ENCODE measurements around the gene HIP1R.

HIP1R gene

DNA sequence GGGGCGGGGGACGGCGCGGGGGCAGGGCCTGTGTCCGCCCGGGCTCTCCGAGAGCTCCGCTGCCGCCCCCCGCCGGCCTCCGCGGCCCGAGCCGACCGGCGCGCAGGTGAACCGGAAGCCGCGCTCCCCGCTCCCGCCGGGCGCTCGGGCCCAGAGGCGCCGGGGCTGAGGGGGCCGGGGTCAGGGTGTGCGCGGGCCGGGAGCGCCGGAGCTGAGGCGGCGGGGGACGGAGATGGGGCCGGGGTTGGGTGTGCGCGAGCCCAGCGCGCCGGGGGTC is 431 bp downstream of the HIP1R start:
- DNase-seq = no peak

DNA sequence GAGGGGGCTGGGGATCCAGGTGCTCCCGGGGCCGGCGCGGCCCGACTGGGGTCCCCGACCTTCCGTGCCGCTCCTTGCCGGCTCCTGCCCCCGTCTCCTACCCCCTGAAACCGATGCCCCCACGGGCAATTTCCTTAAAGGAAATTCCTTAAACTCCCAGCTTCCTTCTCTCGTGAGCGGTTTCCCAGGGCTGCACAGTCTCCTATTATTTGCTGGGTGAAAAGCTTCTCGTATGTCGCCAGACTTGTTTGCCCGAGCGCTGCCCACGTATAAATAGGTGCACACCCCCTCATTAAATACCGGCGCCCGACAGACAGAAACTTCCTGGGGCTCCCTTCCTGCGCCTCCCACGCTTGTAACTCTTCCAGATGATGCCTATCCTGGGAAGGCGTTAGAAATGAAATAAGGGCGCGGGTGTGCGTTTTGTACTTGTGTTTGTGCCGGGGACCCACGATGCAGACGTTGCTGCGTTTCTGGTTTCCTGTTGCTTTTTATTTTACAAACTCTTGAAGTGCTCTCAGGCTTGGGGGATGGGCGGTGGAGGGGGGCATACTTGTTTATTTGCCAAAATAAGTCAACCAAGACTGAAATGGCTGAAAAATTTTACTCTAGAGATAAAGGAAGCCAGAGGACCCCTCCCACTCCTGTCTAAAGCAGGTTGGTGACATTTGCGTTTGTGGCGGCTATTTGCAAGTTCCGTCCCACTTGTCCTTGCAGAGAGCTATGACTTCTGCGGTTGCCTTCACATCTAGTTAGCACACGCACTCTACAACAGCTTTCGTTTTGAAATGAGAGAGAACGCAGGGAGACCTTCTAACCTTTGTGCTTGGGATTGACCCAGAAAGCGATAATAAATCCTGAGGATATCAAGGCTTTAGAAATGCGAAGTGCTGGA is 1.0 kb downstream of the HIP1R start:
- DNase-seq = peak; percentile 13 to 41

DNA sequence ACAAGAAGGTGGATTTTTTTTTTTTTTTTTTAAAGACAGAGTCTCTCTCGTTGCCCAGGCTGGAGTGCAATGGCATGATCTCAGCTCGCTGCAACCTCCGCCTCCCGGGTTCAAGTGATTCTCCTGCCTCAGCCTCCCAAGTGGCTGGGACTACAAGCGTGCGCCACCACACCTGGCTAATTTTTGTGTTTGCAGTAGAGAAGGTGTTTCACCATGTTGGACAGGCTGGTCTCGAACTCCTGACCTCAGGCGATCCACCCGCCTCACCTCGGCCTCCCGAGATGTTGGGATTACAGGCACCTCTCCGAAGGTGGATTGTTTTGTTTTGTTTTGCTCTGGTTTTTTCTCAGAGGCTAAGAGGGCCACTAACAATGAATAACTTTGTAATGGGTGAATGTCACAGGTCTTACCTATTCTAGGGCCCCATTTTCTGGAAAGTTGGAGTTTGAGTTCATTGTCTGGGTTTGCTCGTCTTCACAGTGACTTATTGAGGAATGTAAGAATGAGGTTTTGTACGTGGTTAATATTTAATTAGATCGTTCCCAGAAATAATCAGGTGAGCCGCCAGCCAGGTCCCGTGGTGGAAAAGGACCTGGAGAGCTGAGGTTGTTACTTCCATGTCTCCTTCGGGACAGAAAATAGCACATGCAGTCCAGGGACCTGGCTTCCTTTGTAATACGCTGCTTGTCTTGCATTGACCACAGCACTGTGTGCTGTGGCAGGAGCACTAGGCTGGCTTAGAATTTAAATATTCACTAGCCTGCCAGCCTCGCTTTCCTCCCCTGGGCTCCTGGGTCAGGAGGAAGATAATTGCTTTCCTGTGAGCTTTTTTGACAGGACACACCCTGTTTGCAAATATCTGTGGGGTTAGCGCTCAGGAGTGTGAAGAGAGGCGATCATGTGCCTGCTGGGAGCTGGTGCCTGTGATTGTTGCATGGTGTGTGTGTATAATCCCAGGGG is 2.3 kb downstream of the HIP1R start:
- no peak for DNase-seq

DNA sequence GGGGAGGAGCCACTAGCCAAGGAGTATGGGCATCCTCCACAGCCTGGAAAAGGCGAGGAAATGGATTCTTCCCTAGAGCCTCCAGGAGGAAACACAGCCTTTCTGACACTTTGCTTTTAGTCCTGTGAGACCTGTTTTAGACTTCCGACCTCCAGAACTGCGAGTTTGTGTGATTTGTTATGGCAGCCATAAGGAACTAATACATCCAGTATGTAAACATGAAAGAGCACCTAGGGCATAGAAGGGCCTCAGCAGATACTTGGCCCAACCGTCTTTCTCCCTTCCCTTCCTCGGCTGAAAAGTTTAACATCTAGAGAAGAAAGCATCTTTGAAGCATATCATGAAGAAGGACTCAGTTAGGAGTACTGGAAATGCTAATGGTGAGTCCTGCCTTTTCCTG is 3.6 kb downstream of the HIP1R start:
- no peak for DNase-seq

DNA sequence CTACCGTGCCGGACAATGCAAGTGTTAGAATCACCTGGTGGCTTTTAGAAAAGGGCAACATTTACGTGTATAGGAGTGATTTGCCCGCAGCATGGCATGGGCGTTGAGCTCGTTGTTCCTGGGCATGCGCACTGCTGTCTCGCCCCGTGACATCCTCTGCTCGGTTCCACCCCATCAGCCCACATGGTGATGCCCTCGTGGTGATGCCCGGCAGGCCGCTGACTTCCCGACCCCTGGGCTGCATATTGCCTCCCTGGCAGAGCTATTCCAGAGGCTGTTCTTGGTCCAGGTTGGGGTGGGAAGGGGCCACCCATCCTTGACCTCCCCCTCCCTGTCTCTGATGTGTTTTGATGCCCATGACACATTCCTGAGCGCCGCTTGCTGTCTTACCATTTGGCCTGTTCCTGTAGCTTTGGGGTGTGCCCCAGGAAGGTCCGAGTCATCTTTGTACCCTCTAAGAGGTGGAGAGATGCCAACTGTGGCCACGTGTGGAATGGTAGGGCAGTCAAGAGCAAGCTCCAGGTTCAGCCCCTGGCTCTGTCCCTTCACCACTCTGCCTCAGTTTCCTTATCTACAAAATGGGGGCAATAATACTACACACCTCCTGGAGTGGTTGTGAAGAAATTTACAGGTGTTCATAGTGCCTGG is 4.8 kb downstream of the HIP1R start:
- DNase-seq = no peak

DNA sequence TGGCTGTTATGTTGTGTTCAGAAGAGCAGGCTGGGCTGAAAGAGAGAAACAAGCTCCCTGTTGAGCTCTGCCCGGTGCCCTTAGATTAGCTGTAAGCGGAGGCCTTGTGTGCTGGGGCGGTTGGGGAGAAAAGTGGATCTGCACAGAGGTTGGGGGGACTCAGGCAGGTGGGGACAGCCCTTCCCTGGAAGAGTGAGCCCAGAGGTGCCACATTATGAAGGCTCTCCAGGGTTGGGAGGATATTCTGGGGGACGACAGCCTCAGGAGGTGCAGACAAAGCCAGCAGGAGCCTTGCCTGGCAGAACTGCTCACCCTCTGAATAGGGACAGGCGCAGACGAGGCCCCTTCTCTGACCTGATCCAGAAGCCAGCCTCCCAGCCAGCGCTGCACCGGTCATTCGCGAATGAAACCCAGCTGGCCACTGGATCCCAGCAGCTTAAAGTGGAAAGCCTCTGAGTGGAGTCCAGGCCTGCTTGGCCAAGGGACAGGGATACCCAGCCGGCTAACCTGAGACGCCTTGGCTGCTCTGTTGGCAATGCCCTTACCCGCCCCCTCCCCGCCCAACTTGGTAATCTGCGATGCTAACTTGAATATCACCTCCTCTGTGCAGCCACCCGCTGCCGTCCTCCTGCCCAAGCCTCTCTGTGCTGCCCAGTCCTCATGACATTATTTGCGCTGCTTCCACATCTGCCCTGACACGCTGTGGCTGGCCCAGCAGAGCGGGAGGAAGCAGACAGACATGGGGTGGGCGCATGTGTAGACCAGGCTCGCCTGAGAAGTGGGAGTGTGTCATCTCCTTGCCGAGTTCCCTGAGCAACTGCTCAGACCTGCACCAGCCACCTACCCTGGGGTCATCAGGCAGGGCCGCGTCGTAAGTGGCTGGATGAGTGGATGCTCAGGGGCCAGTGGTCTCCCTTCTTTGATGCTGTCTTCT is 5.6 kb downstream of the HIP1R start:
- DNase-seq = no peak

DNA sequence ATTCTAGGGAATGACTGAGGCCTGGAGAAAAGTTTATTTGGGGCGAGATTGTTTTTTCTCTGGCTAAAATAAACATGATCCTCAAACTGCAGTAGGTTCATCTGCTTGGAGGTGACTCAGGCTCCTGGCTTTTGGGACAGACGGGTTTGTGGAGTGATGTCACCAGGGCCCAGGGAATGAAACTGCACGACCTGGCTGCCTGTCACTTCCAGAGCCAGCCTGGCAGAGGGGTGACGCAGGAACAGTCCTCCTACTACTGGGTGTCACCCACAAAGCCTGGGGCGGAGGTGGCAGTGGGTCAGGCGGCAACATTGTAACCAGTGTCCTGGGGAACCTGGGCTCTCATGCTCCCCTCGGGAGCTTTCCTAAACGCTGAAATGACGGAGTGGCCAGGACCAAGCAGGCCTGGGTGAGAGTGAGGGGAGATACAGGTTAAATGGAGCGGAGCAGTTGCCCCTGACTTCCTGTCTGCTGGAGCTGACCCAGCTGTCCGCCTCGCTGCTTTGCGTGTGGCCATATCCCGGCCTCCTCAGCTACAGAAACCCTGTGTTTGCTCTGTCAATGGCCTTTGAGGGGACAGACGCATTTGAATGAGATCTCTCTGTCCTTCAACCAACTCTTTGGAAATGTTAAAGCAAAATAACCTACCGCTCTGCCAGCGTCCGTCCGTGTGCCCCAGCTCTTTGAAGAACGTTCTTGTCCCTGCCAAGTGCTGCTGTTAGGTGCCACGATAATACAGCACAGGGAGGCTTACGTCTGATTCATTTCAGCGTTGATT is 6.5 kb downstream of the HIP1R start:
- no peak for DNase-seq

DNA sequence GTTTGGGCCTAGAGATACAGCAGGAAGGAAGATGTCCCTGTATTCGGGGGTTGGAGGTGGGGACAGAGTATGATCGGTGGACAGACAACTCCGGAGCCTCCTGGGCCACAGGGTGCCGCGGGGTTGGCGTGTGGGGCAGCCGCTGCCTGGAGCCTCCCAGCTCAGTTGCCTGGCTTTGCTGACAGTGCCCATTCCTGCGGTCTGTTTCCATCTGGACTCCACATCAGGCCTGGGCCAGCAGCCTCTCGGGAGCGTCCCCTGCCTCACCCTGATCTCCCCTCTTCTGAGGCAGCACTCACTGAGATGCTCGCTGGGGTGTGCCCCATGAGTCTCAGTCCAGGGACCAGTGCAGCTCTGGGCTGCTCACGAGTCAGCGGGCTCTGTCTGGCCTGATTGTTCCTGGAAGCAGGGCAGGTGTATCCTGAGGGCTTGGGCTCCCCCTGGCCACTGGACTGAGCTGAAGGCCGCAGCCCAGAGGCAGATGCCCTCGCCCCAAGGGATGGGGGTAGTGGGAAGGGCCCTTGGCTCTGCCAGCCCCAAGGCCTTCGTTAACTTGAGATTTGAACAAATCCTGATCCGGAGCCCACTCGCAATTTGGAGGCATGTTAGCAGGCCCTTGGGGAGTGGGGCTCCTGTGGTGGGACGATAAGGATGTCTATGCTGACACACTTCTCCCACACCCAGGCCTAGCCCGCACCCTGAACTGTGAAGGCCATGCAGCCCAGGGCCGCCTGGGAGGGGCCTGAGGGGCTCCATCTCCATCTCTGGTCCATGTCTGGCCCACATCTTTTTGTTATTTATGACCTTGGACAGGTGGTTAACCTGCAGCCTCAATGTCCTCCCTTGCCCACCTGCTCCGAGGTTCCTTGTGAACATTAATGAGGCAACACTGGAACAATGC is 7.5 kb downstream of the HIP1R start:
- no peak for DNase-seq

DNA sequence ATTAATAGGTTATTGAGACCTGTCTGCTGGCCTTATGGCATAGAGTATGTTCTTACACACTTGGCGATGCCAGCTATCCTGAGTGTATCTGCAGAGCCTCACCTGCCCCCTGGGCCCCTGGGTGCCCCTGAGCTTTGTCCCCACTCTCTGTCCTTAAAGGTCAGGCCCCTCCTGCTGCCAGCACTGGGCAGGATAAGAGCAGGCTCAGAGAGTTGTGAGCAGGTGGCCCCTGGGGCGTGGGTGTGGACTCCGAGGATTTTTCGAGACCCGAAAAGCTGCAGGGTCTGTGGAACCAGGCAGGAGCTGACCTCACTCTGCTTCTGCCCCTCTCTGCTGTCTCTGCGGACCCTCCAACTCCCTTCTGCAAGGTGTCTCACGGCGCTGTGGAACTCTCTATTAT is 8.2 kb downstream of the HIP1R start:
- DNase-seq = no peak

DNA sequence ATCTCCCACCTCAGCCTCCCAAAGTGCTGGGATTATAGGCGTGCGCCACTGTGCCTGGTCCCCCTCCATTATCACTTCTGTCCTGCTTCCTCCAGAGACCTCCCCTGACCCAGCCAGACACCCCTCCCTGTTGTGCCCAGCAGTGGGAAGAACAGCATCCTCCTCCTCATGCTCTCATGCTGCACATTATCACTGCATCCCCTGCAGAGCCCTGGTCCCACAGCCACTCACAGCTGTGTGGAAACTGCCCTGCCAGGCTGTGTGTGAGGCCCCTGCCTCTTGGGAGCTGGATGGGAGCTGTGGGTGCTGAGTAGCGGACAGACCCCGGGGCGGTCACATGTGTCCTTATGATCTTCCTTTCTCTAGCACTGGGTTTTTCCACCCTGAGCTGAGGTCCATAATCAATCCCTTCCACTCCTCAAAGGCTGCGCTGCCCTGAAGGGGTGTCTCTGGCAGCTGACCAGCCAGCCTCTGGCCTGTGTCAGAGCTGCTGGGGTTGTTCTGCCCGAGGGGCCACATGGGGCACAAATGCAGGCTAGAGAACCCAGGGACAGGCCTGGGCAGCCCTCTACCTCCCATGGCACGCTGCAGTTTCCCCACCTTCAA is 9.2 kb downstream of the HIP1R start:
- no peak for DNase-seq

DNA sequence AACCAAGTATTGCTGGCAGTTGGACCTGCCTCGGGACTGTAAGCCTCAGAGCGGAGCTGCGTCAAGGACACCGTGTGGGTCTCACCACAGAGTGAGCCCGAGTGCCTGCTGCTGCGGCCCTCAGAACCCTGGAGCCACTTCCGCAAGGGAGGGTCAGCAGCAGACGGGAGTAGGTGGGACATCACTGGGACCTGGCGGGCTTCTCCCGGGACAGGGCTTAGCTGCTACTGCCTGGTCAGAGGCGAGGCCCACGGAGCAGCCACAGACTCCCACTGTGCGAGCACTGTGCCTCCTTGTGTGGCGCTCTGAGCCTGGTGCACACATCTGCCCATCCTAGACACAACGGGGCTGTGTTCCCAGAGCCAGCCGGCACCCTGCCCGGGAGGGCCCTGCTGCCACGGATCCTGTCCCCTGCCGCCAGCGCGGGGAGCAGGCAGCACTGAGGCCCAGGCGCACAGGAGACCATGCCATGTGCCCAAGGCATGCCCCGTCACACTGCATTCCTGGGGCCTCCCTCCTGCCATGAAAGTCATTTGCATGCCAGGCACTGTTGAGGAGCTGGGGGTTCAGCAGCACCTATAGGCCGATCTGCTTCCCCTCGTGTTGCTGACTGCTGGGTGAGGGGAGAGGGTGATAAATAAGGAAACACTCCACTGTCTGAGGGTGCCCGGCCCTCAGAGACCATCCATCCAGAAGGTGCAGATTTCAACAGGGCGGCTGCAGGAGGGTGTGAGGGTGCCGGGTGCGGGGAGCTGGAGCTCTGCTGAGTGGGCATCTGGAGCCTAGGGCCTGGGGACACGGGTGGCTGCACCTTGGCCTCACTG is 10.0 kb downstream of the HIP1R start:
- DNase-seq = no peak

DNA sequence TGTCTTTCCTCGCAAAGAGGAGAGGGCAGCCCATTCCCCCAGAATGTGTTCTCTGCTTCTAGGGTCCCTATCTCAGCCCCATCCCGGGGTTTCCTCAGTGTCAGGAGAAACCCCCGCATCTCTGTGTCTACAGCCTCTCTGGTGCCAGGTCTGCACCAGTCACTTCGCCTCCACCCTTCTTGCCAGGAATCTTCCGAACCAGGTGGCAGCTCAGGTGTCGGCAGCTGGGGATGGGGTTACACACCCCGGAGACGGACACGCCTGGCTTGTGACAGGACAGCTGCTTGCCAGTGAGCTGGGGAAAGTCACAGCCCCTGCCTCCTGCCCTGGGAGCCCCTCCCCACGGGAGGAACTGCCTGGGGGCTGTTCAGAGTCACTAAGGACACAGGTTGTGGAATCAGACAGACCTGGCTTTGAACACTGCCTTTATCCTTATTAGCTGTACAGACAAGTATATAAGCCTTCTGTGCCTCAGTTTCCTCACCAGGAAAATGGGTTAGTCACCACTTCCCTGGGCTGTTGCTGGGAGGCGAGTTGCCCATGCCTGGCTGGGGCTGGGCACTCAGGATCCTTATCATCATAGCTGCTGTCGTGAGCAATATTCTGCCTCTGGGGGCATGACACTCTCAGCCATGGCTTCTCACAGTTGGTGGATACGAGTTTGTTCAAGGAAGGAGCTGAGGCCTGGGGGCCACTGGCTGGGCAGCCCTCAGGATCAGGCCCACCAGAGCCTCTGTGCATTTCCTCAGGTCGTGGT is 10.8 kb downstream of the HIP1R start:
- DNase-seq = no peak

DNA sequence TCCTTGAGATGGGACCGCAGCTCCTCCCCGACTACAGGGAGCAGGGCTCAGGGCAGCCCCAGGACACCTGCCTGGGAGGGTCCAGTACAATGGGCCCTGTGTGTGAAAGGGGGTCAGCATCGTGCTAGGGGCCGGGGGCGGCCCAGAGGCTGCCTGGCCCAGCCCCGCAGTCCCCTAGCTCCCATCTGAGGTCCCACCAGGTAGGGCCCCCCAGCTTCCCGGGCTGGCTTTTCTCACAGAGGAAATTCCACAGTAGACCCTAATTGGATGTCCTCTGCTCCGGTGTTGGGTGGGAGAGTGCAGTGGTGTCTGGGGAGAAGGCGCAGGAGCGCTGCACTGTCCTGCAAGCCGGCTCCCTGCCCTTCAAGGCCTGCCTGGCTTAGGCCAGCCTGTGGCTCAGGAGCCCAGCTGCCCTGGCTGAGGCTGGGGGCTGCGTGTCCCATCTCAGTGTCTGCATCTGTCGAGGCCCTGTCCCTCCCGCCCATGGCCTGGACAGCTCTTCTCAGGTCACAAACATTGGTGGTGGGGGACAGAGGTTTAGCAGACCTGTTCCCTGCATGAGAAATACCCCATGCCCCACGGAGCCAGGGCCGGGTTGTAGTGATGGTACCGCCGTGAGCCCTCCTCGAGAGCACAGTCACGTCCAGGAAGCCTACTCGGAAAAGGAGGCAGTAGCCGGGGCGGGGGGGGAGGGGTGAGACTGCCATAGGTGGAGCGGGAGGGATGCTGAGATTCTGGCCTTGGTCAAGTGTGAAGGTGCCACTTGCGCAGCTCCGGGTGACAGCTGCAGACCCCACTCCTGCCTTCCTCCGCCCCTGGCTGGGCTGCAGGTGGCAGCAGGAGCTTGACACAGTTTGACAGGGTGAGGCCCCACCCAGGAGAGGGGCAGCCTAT is 11.6 kb downstream of the HIP1R start:
- no peak for DNase-seq

DNA sequence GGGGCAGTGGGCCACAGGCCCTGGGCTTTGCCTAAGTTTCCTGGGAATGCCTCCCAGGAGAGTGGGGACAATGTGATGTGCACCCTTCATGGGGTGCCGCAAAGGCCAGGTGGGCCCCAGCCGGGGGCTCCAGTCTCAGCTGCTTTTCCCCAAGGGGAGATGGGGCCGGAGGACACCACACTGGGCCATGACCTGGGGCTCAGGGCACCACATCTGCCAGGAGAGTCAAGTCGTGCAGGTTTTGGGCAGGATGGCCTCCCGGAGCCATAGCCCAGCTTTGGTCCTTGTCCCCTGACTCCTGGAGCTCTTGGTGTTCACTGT is 12.2 kb downstream of the HIP1R start:
- no peak for DNase-seq

DNA sequence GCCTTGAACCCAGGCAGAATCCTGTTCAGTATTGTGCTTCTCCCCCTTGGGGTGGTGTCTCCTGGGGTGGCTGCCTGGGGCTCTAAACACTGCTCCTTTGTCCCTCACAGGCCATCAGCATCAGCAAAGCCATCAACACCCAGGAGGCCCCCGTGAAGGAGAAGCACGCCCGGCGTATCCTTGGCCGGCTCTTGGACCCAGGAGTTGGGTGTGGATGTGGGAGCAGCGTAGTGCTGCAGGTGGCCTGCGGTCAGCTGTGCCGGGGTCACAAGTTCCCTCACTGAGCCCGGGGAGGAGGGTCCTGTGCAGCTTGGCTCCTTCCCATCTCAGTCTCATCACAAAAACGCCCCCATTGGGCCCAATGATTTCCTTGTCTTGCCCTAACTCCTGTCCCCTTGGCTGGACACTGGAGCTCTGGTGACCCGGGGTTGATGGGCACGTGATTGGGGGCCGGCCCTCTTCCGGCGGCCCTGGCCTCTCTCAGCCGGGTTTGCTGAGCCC is 12.7 kb downstream of the HIP1R start:
- no peak for DNase-seq

DNA sequence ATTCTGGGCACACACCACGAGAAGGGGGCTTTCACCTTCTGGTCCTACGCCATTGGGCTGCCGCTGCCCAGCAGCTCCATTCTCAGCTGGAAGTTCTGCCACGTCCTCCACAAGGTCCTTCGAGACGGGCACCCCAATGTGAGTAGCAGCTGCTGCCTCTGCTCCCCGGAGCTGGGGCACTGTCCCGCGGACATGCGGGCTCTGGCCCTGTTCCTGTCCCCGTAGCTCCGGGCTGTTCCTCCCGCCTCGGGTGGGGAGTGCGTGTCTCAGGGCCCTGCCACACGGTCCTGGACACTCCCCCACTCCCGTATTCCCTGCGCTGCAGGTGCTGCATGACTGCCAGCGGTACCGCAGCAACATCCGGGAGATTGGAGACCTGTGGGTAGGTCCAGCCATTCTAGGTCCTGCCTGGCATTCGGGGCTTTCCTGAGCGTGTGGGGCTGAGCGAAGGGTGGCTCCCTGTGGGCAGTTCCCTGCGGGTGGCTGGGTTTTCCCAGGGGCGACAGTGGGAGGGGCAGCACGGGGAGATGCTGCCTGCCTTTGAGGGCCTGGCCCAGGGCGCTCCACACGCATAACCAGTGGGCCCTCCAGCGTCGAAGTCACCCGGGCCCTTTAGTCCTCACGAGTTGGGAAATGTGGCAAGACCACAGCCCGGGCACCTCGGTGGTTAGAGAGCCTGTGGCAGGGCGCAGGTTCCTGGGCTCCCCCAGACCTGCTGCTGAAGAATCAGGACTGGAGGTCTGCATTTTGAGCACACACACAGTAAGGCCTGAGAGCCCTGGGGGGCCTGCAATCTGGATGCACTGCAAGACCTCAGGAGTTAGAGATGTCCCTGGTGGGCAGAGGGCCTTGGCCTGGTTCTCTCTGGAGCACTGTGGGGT is 13.5 kb downstream of the HIP1R start:
- DNase-seq = no peak

Data from AML-193 (cell line).